HG02642 (cell line): Measurements from ENCODE around the gene SPOP.

Experiments used
- ATAC-seq: cut with Tn5 transposase; IDR thresholded peaks from one replicate; pipeline ENCODE4 v1.9.1; 2021; ENCODE audit warnings: mild to moderate bottlenecking; ENCODE audit not compliant: unreplicated experiment, poor library complexity

The SPOP gene

DNA sequence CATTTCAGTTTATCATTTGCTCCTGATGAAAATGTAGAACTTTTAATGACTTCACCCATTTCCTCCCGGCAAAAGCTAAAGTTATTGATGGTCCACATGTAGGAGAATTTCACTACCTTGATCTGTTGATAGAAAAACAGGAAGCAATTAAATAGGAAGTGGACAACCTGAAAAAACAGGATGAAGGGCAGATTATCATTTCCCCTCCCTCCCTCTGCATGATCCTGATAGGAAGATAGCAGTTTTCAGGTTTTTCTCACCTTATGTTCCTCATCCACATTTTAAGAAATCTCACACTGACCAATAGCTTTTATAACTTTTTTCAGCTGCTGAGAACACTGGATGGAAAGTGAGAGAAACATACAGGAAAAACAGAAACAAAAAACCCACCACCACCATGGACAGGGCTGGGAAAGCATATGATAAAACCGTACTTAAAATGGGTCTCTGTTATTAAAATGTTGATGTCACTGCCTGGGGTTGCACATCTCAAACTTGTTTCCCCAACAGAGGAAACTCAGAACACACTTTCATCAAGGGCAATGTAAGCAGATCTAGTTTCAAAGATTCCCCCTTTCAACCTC lies 55.9 kb downstream of the SPOP start:
- ATAC-seq = no peak

DNA sequence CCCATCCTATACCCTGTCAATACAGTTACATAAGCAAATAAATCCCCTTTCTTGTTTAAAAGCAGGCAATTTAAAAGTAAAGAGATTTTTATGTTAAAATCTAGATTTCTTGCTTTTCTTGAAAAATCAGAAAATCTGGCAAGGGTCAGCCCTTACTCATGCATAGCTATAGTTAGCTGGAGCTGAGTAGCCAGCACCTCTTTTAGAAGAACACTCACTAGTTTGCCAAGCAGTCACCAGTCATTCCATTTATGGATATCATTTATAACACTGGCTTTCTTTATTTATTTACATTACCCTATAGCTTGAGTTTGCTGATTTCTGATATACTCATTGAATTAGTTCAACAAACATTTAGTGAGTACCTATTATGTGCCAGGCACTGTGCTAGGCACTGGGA lies 56.5 kb downstream of the SPOP start:
- no peak for ATAC-seq

DNA sequence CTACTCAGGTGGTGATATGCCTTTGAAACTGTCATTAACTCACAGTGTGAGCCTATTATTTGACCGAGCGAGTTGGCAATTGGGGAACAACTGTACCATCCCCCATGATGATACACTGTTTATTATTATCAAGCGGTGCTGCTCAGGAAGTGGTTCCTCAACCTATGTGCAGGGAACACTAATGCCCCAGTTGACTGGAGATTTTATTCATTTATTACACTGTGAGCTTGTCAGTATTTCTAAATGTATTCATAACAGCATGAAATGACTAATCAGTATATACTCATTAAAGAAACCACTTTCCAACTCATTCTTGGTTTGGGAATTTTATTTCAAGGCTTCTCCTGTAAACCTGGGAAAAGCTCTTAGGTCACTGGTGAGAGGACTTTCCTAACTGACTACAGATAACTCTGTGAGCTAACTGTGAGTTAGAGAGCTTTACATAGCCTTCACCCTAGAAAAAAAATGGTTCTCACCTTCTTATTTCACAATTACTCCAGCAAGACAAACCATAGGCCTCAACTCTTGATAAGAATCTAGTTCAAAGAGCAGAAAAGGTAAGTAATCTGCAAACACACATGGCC lies 59.8 kb downstream of the SPOP start:
- no peak for ATAC-seq

DNA sequence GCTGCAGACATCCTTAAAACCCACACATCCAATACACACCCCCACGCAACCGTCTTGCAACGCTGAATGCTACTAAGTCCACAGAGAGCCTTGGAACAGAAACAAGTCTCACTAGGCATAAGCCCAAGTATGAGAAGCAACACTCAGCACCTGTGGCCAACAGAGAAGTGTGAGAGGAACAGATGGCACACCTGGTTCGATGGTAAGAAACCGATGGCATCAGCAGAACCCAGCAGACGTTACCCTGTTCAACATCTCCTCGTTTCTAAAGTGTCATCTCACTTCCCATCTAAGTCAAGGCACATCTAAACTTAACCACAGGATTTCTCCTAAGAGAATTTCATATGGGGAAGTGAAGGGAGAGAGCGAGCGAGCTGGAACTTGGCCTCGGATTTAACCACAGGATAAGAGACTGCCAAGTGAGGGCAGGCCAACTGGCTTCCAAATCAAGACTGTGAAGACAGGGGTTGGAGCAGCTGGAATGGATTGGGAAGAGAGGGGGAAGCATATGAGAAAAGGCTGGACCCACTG lies 61.2 kb downstream of the SPOP start:
- ATAC-seq = no peak

DNA sequence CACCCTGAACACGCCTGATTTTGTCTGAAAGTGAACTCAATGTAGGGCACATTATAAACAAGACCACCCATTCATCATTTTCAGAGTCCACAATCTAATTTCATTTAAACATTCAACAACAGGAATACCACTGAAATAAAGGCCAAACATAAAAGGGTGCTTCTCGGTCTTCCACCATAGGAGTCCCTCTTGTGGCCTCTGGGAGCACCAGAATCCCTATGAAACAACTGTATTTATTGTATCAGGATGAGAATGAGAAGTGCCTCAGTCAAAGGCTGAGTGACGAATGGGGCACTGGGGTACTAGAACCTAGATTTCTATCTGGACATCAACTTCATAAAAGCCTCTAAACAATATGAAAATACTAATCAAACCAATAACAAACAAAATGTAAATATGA lies 61.8 kb downstream of the SPOP start:
- no peak for ATAC-seq

DNA sequence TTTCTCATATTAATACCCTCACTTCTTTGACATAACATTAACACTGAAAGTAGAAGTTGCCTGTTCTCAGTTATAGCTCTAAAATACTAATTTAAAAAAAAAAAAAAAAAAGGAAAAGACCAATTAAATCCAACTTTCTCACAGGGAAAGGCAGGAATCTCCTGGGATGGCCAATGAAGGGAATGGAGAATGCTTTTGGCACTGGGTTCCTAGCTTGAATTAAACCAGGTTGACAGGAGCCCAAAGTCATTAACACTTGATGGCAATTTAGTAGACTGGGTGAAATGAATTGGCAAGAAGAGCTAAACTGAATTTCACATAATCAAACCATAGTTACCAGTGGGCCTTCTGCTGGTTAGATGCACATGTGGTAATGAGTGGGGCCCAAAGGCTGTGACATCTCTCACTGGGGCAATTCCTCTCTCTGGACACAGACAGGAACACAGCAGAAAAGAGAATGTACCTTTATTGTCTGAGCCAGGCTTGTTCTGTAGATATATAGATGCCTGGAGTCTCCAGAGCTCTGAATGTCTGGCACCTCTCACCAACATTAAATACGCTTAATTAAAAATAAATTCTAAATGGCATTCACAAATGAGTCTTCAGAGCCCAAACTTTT lies 64.6 kb downstream of the SPOP start:
- ATAC-seq = no peak

DNA sequence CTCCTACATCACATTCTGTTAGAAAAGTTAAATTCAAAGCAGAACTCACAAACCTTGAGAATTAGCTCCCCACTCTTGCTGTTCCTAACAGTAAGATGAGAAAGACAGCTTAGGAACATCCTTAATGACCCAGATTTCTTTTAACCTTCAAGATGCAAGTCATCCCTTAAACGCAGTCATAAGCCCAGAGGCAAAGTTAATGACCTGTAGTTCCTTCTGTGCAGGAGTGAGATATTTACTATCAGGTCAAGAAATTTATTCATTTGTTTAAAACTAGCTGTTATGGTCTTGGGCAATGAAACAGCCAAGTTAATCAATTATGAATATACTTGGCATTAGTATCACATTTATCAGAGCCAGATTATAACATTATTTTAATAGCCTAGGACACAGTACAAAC lies 65.2 kb downstream of the SPOP start:
- no peak for ATAC-seq

DNA sequence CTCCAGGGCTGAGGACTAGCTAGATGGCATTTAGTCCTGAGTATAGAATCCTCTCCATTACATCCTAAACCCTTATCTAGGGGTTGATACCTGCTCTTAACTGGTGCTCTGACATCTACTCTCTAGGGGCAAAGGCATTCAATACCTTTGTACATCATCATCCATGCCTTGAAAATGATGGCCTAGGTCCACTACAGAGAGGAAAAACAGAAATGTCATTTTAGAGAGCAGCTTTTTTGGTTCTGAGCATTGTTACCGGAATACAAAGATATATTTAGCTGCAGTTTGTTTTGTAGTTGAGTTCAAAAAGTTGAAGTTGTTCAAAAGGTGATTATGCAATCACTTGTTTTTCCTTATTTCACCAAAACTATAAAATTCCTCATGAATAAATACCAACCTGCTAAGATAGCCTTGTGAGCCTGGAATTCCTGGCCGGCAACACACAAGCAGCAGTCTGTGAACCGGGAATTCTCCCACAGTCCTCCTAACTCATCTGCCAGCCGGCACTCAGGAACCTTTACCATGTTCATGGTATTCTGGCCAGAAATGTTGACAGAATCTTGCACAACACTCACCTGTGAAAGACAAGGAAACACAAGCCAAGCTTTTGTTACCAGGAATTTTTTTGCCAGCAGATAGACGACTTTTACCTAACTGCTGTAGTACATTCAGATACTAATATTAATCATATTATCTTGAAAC lies 66.9 kb downstream of the SPOP start:
- ATAC-seq = no peak

DNA sequence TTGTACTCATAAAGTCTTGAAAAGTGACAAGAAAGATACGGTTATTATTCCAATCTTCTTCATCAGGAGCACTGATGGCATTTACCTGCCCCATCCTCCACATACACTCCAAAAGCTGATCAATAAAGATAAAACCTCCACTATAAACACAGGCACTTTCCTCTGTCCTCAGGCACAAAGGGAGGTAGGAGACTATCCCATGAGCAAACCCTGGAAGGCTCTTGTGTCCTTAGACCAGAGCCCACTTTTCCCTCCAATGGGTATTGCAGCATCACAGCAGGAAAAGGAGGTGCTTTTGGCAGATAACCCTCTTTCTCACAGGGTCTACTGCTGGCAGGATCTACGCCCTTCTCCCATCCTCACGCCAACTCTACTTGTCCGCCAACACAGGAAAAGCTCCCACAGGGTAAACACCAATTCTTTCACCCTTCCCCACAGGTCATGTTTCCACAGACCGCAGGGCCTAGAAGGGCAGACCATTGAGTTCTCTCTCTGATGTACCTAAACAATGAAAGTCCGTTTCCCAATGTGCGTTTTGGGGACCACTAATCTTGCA lies 73.5 kb downstream of the SPOP start:
- no peak for ATAC-seq

DNA sequence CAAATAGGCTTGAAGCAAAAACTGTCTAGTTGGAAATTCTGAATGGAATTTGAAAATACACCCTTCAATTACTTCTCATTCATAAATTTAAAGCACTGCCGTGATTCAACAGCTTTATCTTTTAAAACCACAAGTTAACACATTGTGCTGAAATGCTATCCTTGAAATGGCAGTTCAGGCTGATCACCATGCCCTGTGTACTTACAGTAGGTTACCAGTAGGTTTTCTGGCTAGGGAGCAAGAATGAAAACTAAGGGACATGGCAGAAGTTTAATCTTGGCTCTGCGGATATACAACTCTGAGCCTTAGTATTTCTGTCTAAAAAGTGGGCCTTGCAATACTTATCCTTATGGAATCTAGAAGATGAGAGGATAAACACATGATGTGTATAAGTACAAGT lies 74.2 kb downstream of the SPOP start:
- ATAC-seq = no peak

DNA sequence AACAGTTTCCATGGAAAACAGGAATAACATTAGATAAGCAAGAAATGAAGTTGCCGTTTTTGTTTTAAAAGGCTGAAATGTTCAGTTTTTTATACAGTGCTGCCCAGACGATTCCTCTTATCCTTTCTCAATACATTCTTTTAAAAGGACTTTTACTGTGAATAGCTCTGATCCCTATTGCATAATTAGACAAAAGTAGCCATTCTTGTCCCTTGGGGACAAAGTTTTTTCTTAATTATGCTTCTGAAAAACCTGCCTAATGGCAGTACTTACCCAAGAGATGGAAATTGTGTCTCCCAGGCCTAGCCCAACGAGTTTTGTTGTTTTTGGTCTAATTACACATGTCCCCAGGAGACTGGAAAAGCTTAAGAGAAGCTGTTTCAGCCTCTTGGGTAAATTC lies 74.7 kb downstream of the SPOP start:
- ATAC-seq = no peak

DNA sequence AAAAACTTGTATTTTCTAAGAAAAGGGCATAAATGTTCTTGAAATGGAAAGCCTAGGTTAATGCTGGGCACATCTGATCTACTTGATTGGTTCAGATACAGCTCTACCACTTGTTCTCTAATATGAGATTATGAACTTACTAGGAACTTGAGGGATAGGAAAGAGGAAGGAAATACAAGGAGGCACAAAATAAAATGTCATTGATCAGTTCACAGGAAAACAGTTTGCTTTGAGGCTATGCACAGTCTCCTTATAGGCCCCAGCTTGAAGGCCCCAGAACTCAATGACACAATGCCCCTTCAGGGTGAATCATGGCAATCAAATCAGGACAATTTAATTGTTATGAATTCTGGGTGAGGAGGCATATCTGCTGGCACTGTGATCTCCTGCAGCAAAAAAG lies 75.1 kb downstream of the SPOP start:
- no peak for ATAC-seq

DNA sequence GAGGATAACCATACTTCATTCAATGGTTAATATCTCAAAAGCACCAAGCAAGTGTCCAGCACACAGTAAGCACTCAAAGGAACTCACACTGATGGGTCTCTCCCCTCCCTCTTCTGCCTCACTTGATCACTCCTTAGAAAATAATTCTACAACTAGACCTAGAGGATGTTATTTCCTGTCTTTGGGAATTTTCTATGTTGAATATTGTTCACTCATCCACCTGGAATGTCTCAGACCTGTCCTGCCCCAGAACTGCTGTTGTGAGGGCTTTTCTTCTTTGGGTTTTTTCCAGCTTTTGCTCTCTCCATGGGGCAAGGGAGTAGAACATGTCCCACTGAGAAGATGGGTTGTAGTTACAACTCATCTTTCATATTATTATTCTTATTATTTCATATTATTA lies 76.9 kb downstream of the SPOP start:
- ATAC-seq = no peak

DNA sequence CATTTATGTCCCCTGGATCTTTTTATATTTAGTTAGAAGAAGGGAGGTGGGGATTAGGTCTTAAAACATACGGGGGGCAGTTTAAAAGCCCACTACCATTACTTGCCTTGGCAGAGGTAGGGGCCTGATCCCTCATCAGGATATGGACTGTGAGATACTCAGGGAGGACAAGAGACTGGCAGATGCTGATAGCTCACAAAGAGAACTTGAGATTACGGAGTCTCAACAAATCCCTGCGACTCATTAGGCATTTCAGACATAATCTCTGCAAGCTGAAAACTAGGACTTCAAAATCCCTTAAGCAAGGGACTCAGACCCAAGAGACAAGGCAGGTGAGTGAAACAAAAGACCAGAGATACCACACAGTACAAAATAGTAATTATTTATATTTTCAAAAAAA lies 79.0 kb downstream of the SPOP start:
- no peak for ATAC-seq

DNA sequence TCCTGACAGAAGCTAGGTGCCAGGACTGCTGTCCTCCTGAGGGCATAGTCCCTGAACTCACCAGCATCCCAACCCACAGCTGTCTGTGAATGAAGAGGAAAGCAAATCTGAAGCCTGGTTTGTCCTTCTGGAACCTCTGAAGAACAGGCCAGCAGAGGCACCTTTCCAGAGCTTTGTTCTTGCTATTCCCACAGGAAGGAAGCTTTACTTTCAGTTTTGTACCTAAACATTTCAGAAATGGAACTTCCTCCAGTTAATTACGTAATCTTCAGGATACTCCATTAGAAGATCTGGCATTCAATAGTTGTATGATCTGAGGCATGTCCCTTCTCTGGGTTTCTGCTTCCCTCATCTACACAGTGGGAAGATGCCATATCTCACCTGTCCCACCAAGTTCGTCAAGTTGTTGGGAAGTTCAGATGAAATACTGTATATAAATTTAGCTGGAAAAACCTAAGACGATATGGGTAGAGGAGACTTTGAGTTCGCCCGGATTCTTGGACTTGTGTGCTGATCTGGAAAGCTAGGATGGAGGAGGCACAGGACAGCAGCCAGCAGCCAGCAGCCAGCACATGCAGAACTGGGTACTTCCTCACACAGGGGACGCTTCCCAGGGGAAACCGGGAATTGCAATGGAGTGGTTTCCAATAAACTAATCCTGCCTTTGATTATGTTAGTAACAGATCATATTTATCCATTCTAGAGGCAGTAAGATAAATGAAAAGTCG lies 79.8 kb downstream of the SPOP start:
- no peak for ATAC-seq

DNA sequence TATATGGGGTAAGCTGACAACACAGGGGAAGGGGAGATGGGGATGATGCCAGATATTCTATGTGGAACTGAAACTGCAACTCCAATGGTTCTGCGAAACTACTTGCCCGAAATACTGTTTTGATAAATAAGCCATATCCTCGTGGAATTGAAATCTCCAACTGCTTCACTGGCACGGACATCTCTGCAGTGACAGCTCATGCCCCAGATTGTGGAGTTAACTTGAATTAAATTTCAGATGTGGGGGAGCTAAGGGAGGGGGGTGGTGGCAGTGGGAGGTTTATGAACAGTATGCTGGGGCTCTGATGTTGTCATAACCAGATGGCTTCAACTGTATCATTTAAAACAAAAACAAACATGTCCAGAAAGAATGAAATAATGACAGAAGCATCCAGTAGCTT lies 80.5 kb downstream of the SPOP start:
- no peak for ATAC-seq

DNA sequence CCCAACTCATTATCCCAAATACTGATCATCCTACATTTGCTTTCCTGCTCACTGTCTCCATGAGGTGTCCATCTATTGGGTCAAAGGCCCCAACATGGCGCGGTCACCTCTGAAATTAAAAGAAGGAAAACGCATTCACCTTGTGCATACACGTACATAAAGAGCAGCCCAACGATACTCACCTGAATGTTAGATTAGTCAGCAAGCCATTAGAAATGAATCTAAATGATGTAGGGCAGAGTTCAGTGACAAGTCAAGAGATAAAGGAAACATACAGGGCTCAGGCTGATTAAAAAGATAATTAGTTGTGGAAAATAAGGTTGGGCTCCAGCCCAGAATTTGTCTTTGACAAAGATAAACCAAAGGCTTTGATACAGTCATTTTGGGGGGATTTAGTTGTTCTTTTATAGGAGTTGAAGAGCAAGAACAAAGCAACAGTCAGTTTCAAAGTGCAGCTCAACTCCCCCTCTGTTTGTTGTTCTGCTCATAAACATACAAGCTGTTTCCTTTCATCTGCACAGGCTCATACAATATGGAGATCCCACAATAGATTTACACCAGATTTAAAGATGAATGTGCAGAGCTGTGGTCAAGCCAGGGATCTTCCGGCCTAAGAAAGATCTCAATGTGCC lies 81.2 kb downstream of the SPOP start:
- no peak for ATAC-seq

DNA sequence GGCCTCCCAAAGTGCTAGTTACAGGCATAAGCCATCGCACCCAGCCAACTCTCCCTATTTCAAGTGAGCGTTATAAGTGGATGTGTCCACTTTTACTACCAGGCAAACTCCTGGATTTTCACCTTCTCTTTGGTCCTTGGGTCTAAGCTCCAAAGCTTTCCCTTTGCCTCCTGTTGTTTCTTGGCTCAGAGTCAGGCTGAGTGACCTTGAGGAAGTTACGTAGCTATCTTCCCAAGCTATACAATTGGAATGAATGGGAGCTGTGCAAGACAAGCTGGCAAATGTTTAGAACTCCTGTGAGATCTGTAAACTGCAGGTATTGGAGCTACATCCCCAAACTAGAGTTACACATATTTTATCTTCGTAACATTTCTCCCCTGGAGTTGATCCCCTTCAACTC lies 81.9 kb downstream of the SPOP start:
- no peak for ATAC-seq

DNA sequence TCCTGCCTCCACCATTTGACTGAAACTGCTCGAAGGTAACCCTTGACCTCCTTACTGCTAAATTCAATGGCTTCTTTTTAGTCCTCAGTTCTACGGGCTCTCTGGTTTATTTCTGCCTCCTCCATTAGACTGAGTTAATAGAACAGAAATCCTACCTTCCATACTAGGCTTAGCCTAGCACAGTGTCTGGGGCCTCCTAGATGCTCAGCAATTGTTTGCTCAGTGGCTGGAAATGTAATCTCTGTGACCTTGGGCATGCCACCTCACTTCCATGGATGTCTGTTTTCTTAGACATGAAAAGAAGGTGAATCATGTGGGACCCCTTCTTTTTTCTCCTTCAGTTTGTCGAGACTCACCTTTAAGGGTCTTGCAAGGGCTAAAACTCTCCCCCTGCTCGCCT lies 82.6 kb downstream of the SPOP start:
- no peak for ATAC-seq

DNA sequence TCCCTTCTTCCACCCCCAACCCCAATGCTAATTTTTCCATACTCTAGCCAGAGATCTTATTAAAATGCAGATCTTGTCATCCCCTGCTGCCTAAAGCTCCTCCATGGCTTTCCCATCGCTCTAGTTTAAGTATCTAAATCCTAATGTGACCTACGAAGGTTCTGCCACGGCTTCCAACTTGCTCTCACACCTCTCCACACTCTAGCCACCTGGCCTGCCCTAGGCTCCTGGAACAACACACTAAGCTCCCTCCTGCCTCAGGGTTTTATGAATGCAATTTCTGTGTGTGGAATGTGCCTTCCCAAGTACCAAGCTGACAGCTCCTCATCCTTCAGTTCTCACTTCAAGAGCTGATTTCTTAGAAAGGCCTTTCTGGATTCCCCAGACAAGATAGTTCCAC lies 85.6 kb downstream of the SPOP start:
- no peak for ATAC-seq
